HepG2 (cell line): ENCODE data around the gene FGF18. TPM values are rescaled to one million over a fixed set of nuclear protein-coding genes. Genes with fewer than 3 reads are reported as not detected.

Experiments used
- BRCA1 ChIP-seq: sonication (generic); formaldehyde crosslinking; IDR thresholded peaks from 2 replicates; pipeline ENCODE4 v1.4.0; 2020; ENCODE audit warnings: missing genetic modification reagents
- ELF1 ChIP-seq: sonication (generic); formaldehyde crosslinking; IDR thresholded peaks from 2 replicates; pipeline ENCODE4 v1.4.0; 2020; ENCODE audit warnings: missing genetic modification reagents
- FOXA3 ChIP-seq: IDR thresholded peaks from 2 replicates; pipeline ENCODE4 v1.6.1; 2016; ENCODE audit warnings: missing genetic modification reagents, missing compliant biosample characterization
- IKZF4 ChIP-seq: sonication (generic); formaldehyde crosslinking; IDR thresholded peaks from 2 replicates; pipeline ENCODE4 v1.5.1; 2020; ENCODE audit warnings: borderline replicate concordance, mild to moderate bottlenecking, low read depth, missing genetic modification reagents; ENCODE audit errors: not compliant biosample characterization
- JARID2 ChIP-seq: sonication (generic); formaldehyde crosslinking; IDR thresholded peaks from 2 replicates; pipeline ENCODE4 v1.8.1; 2023; ENCODE audit warnings: missing genetic modification reagents, inconsistent platforms; ENCODE audit not compliant: insufficient replicate concordance
- LCORL ChIP-seq, 2 experiments: fragments of 450-650 bp in 1 of 2; sonication (generic) in 1 of 2; formaldehyde crosslinking in 1 of 2; IDR thresholded peaks; 2 replicates each; pipeline versions ENCODE4 v1.5.0 to v1.6.1; 2017 to 2020; ENCODE audit warnings: antibody characterized with exemption in 1 of 2, missing genetic modification reagents in 1 of 2
- MAF1 ChIP-seq: sonication (generic); formaldehyde crosslinking; IDR thresholded peaks from 2 replicates; pipeline ENCODE4 v1.5.0; 2020; ENCODE audit warnings: missing genetic modification reagents, borderline replicate concordance
- NFRKB ChIP-seq: fragments of 450-650 bp; IDR thresholded peaks from 2 replicates; pipeline ENCODE4 v1.6.1; 2017
- TFE3 ChIP-seq: IDR thresholded peaks from 2 replicates; pipeline ENCODE4 v1.6.1; 2016
- WIZ ChIP-seq: sonication (generic); formaldehyde crosslinking; IDR thresholded peaks from 2 replicates; pipeline ENCODE4 v1.5.1; 2020; ENCODE audit warnings: mild to moderate bottlenecking, missing genetic modification reagents
- ZBED4 ChIP-seq: sonication (generic); formaldehyde crosslinking; IDR thresholded peaks from 2 replicates; pipeline ENCODE4 v1.4.0; 2020; ENCODE audit warnings: missing genetic modification reagents, borderline replicate concordance
- ZFP36L1 ChIP-seq: sonication (generic); formaldehyde crosslinking; IDR thresholded peaks from 2 replicates; pipeline ENCODE4 v1.8.0; 2022; ENCODE audit warnings: mild to moderate bottlenecking, missing genetic modification reagents, moderate library complexity
- ZIK1 ChIP-seq: sonication (generic); formaldehyde crosslinking; IDR thresholded peaks from 2 replicates; pipeline ENCODE4 v1.5.0; 2020; ENCODE audit warnings: mild to moderate bottlenecking, low read depth, missing genetic modification reagents, borderline replicate concordance
- ZKSCAN1 ChIP-seq: fragments of 150-350 bp; IDR thresholded peaks from 2 replicates; pipeline ENCODE4 v1.6.1; 2014; ENCODE audit warnings: low read length
- ZNF512 ChIP-seq: sonication (generic); formaldehyde crosslinking; IDR thresholded peaks from 2 replicates; pipeline ENCODE4 v1.4.0; 2020; ENCODE audit warnings: mild to moderate bottlenecking, missing genetic modification reagents
- ZNF512B ChIP-seq: sonication (generic); formaldehyde crosslinking; IDR thresholded peaks from 2 replicates; pipeline ENCODE4 v1.5.1; 2020; ENCODE audit warnings: missing genetic modification reagents, mild to moderate bottlenecking, borderline replicate concordance
- ZNF546 ChIP-seq: sonication (generic); formaldehyde crosslinking; conservative IDR thresholded peaks from 2 replicates; pipeline ENCODE4 v1.8.1; 2023; ENCODE audit warnings: mild to moderate bottlenecking, missing genetic modification reagents
- ZNF547 ChIP-seq: sonication (generic); formaldehyde crosslinking; IDR thresholded peaks from 2 replicates; pipeline ENCODE4 v1.5.1; 2020; ENCODE audit warnings: mild to moderate bottlenecking, missing genetic modification reagents
- ZNF550 ChIP-seq: sonication (generic); formaldehyde crosslinking; IDR thresholded peaks from 2 replicates; pipeline ENCODE4 v1.4.0; 2020; ENCODE audit warnings: mild to moderate bottlenecking, missing genetic modification reagents, borderline replicate concordance
- polyA plus RNA-seq, 8 experiments: library from polyadenylated mRNA; depleted of rRNA in 3 of 8; stranded (reverse) in 7 of 8; unstranded in 1 of 8; fragments of >200 nt; fragmentation: Illumina TruSeq in 4 of 8; extraction: Trizol in 4 of 8; gene quantifications; 2 replicates each; pipeline versions ENCODE4 v1.2.1 to v1.2.3, GENCODE V29; 2011 to 2016; ENCODE audit warnings: low read depth in 4 of 8, missing spikeins in 1 of 8, mixed read lengths in 1 of 8; ENCODE audit not compliant: insufficient read depth in 1 of 8
- total RNA-seq, 5 experiments: library from RNA; depleted of rRNA; stranded (reverse); fragments of >200 nt; fragmentation: Illumina TruSeq; extraction: Trizol; gene quantifications; 2 replicates each; pipeline ENCODE4 v1.2.3, GENCODE V29; 2016; ENCODE audit warnings: low read depth in 1 of 5

Gene FGF18
- total and polyA plus RNA-seq, 2 of the 13 experiments (the other 11 are each of a cell fraction or from before 2014, with no cell fraction given): not detected

- TF ChIP-seq ZBED4 (CRISPR knock-in tag): peak; percentile 46; the same call in 1 of the 2 replicates
- 0 out of 2 replicates have a peak, but pooled peaks have one; percentile 42 for TF ChIP-seq ZIK1 (CRISPR knock-in tag)
- peak; percentile 87 for TF ChIP-seq ZNF547 (CRISPR knock-in tag)
- TF ChIP-seq ZNF512B: no peak
- TF ChIP-seq BRCA1: peak; percentile 45; the same call in 1 of the 2 replicates
- TF ChIP-seq ZNF546 (CRISPR knock-in tag): no peak
- TF ChIP-seq IKZF4 (CRISPR knock-in tag): peak; percentile 71
- peak; percentile 45 for TF ChIP-seq ELF1 (CRISPR knock-in tag)
- TF ChIP-seq ZKSCAN1: no peak
- TF ChIP-seq WIZ (CRISPR knock-in tag): 0 out of 2 replicates have a peak, but pooled peaks have one; percentile 15
- peak; percentile 35; the same call in 1 of the 2 replicates for TF ChIP-seq TFE3
- peak; percentile 79; the same call in 1 of the 2 replicates for TF ChIP-seq NFRKB
- no peak for TF ChIP-seq LCORL (IDR thresholded peaks at IDR 0.05)
- 0 out of 2 replicates have a peak, but pooled peaks have one; percentile 52 for TF ChIP-seq LCORL (CRISPR knock-in tag; IDR thresholded peaks at IDR 0.05)
- no peak for TF ChIP-seq ZNF512 (CRISPR knock-in tag)
- TF ChIP-seq ZFP36L1 (CRISPR knock-in tag): peak; percentile 97
- no peak for TF ChIP-seq ZNF550 (CRISPR knock-in tag)
- peak; percentile 67 for TF ChIP-seq FOXA3 (CRISPR knock-in tag)
- 0 out of 2 replicates have a peak, but pooled peaks have one; percentile 71 for TF ChIP-seq MAF1
- TF ChIP-seq JARID2: peak; percentile 75
Measured at GRCh38 chr5:171387345-171387969, 32.0 kb upstream of the FGF18 start, which contains the start of gene NPM1 (continued).
